SHP77 (cell line): Measurements from ENCODE around the gene IRF2BP1.
"Not testable (repeated sequence)": the region's sequence is repeated elsewhere in the genome, so short reads cannot be mapped to it uniquely, and the experiment has no call there.

Experiments
- DNase-seq, 2 experiments: peaks; one replicate each; lab custom pipeline; 2025; lab: John Stamatoyannopoulos, UW

The IRF2BP1 gene

GRCh38 chr19:45901912-45902650 is 16.1 kb upstream of the IRF2BP1 start, which contains the start of gene MYPOP:
TSS of gene MYPOP (minus strand) at chr19:45902613. CDS start at chr19:45901773, 840 bp downstream.
- DNase-seq: no peak

GRCh38 chr19:45901432-45901911 is 15.5 kb upstream of the IRF2BP1 start:
- peak in 1 of 2 experiments; percentile 26 for DNase-seq

GRCh38 chr19:45900738-45901431 is 14.9 kb upstream of the IRF2BP1 start:
- DNase-seq: no peak

- no peak for DNase-seq
Measured at GRCh38 chr19:45899919-45900589, 14.1 kb upstream of the IRF2BP1 start.

- no peak for DNase-seq
Measured at GRCh38 chr19:45899253-45899652, 13.3 kb upstream of the IRF2BP1 start.

GRCh38 chr19:45897261-45897812 is 11.4 kb upstream of the IRF2BP1 start:
- no peak for DNase-seq

GRCh38 chr19:45895983-45896599 is 10.2 kb upstream of the IRF2BP1 start:
- not testable (repeated sequence) for DNase-seq

- DNase-seq: no peak
Measured at GRCh38 chr19:45895519-45895972, 9.6 kb upstream of the IRF2BP1 start.

GRCh38 chr19:45890877-45891276 is 4.9 kb upstream of the IRF2BP1 start:
- DNase-seq: no peak

GRCh38 chr19:45889210-45889885 is 3.4 kb upstream of the IRF2BP1 start:
- DNase-seq: no peak

GRCh38 chr19:45887200-45887710 is 1.3 kb upstream of the IRF2BP1 start:
- DNase-seq: peak in 1 of 2 experiments; percentile 47

- peak; percentile 86 to 89 for DNase-seq
Measured at GRCh38 chr19:45886427-45887199, 672 bp upstream of the IRF2BP1 start.

GRCh38 chr19:45884682-45885555 is 1.0 kb downstream of the IRF2BP1 start:
- DNase-seq: peak in 1 of 2 experiments; percentile 18

- DNase-seq: no peak
Measured at GRCh38 chr19:45883881-45884681, 1.9 kb downstream of the IRF2BP1 start.

GRCh38 chr19:45883586-45883880 is 2.4 kb downstream of the IRF2BP1 start:
- DNase-seq: no peak

- peak; percentile 70 to 81 for DNase-seq
Measured at GRCh38 chr19:45882652-45883585, 3.0 kb downstream of the IRF2BP1 start.

GRCh38 chr19:45881909-45882528 is 3.9 kb downstream of the IRF2BP1 start:
- no peak for DNase-seq
